HepG2 (cell line): Measurements from ENCODE around the gene CES2. TPM values are rescaled to one million over a fixed set of nuclear protein-coding genes. Genes with fewer than 3 reads are reported as not detected.
A peak's percentile ranks its signal among the peaks of the same experiment; 100 is the strongest.

Experiments
- CEBPZ ChIP-seq: IDR thresholded peaks from 2 replicates; pipeline ENCODE4 v1.6.1; 2012; ENCODE audit warnings: low read length, improper control_type of control experiment
- FOXM1 ChIP-seq: sonication (generic); formaldehyde crosslinking; IDR thresholded peaks from 2 replicates; pipeline ENCODE4 v1.5.0; 2020; ENCODE audit warnings: missing genetic modification reagents
- HNF4G ChIP-seq, 2 experiments: sonication (generic) in 1 of 2; formaldehyde crosslinking in 1 of 2; IDR thresholded peaks; 2 replicates each; pipeline versions ENCODE4 v1.4.0 to v1.6.1; 2011 to 2020; ENCODE audit warnings: borderline replicate concordance in 2 of 2, low read depth in 2 of 2, mild to moderate bottlenecking in 2 of 2, low read length in 1 of 2, missing genetic modification reagents in 1 of 2, moderate library complexity in 1 of 2
- KLF11 ChIP-seq: IDR thresholded peaks from 2 replicates; pipeline ENCODE4 v1.6.1; 2016; ENCODE audit warnings: missing compliant biosample characterization
- KLF9 ChIP-seq: IDR thresholded peaks from 2 replicates; pipeline ENCODE4 v1.6.1; 2016; ENCODE audit warnings: low read depth
- KMT2A ChIP-seq: sonication (generic); formaldehyde crosslinking; IDR thresholded peaks from 2 replicates; pipeline ENCODE4 v1.4.0; 2020; ENCODE audit warnings: missing genetic modification reagents
- MAFG ChIP-seq: sonication (generic); formaldehyde crosslinking; IDR thresholded peaks from 2 replicates; pipeline ENCODE4 v1.5.1; 2020; ENCODE audit warnings: mild to moderate bottlenecking, missing genetic modification reagents
- MXD4 ChIP-seq: IDR thresholded peaks from 2 replicates; pipeline ENCODE4 v1.6.1; 2016; ENCODE audit warnings: mild to moderate bottlenecking, missing biosample characterization, missing genetic modification reagents
- NFYC ChIP-seq: IDR thresholded peaks from 2 replicates; pipeline ENCODE4 v1.6.1; 2016; ENCODE audit warnings: missing genetic modification reagents, missing compliant biosample characterization
- NR2F6 ChIP-seq, 2 experiments: IDR thresholded peaks; 2 replicates each; pipeline ENCODE4 v1.6.1; 2016; ENCODE audit warnings: antibody characterized with exemption in 1 of 2, mild to moderate bottlenecking in 1 of 2
- PCBP1 ChIP-seq: fragments of 200-400 bp; formaldehyde crosslinking; IDR thresholded peaks from 2 replicates; pipeline ENCODE4 v1.6.1; 2017; ENCODE audit warnings: mild to moderate bottlenecking, low read depth, low read length, borderline replicate concordance
- PHF21A ChIP-seq: sonication (generic); formaldehyde crosslinking; IDR thresholded peaks from 2 replicates; pipeline ENCODE4 v1.5.0; 2020; ENCODE audit warnings: mild to moderate bottlenecking, missing genetic modification reagents
- RCOR2 ChIP-seq: IDR thresholded peaks from 2 replicates; pipeline ENCODE4 v1.6.1; 2016; ENCODE audit warnings: missing biosample characterization, missing genetic modification reagents
- SNAI1 ChIP-seq: sonication (generic); formaldehyde crosslinking; IDR thresholded peaks from 2 replicates; pipeline ENCODE4 v1.5.0; 2020; ENCODE audit warnings: mild to moderate bottlenecking, missing genetic modification reagents, borderline replicate concordance
- SNRNP70 ChIP-seq: fragments of 200-400 bp; formaldehyde crosslinking; IDR thresholded peaks from 2 replicates; pipeline ENCODE4 v1.6.1; 2017; ENCODE audit warnings: mild to moderate bottlenecking, low read depth, low read length, moderate library complexity
- TCF7 ChIP-seq: sonication (generic); IDR thresholded peaks from 2 replicates; pipeline ENCODE4 v1.6.1; 2016; ENCODE audit warnings: antibody characterized with exemption, low read depth
- ZFP90 ChIP-seq: sonication (generic); formaldehyde crosslinking; IDR thresholded peaks from 2 replicates; pipeline ENCODE4 v1.8.0; 2022; ENCODE audit warnings: missing genetic modification reagents, mild to moderate bottlenecking, inconsistent platforms, borderline replicate concordance
- ZKSCAN8 ChIP-seq: IDR thresholded peaks from 2 replicates; pipeline ENCODE4 v1.6.1; 2016; ENCODE audit warnings: borderline replicate concordance, missing genetic modification reagents, missing compliant biosample characterization
- ZNF281 ChIP-seq: sonication (generic); formaldehyde crosslinking; IDR thresholded peaks from 2 replicates; pipeline ENCODE4 v1.4.0; 2020; ENCODE audit warnings: missing genetic modification reagents, borderline replicate concordance
- ZNF33B ChIP-seq: sonication (generic); formaldehyde crosslinking; IDR thresholded peaks from 2 replicates; pipeline ENCODE4 v1.5.1; 2020; ENCODE audit warnings: mild to moderate bottlenecking, missing genetic modification reagents
- ZNF343 ChIP-seq: sonication (generic); formaldehyde crosslinking; IDR thresholded peaks from 2 replicates; pipeline ENCODE4 v1.4.0; 2020; ENCODE audit warnings: mild to moderate bottlenecking, missing genetic modification reagents
- ZSCAN21 ChIP-seq: sonication (generic); formaldehyde crosslinking; IDR thresholded peaks from 2 replicates; pipeline ENCODE4 v1.8.0; 2022; ENCODE audit warnings: mild to moderate bottlenecking, missing genetic modification reagents, moderate library complexity, borderline replicate concordance
- polyA plus RNA-seq, 8 experiments: library from polyadenylated mRNA; depleted of rRNA in 3 of 8; stranded (reverse) in 7 of 8; unstranded in 1 of 8; fragments of >200 nt; fragmentation: Illumina TruSeq in 4 of 8; extraction: Trizol in 4 of 8; gene quantifications; 2 replicates each; pipeline versions ENCODE4 v1.2.1 to v1.2.3, GENCODE V29; 2011 to 2016; ENCODE audit warnings: low read depth in 4 of 8, missing spikeins in 1 of 8, mixed read lengths in 1 of 8; ENCODE audit not compliant: insufficient read depth in 1 of 8
- total RNA-seq, 5 experiments: library from RNA; depleted of rRNA; stranded (reverse); fragments of >200 nt; fragmentation: Illumina TruSeq; extraction: Trizol; gene quantifications; 2 replicates each; pipeline ENCODE4 v1.2.3, GENCODE V29; 2016; ENCODE audit warnings: low read depth in 1 of 5
- TF ChIP-seq, protein P1 (sequence below): sonication (generic); formaldehyde crosslinking; IDR thresholded peaks from 2 replicates; pipeline ENCODE4 v1.5.1; 2020; ENCODE audit warnings: missing genetic modification reagents, mild to moderate bottlenecking, borderline replicate concordance

The CES2 gene
- total and polyA plus RNA-seq, 2 of the 13 experiments (the other 11 are each of a cell fraction or from before 2014, with no cell fraction given): 50.6 to 63.8 TPM

GRCh38 chr16:66917741-66918140, 17.6 kb upstream of the CES2 start (continued):
- no peak for TF ChIP-seq ZNF281 (CRISPR knock-in tag)
- no peak for TF ChIP-seq NFYC (CRISPR knock-in tag)
- TF ChIP-seq ZNF33B (CRISPR knock-in tag): no peak
- TF ChIP-seq PCBP1: no peak
- TF ChIP-seq CEBPZ: no peak
- TF ChIP-seq HNF4G (IDR thresholded peaks at IDR 0.05; ENCODE audit: borderline replicate concordance, low read depth, low read length): 0 out of 2 replicates have a peak, but pooled peaks have one; percentile 38
- TF ChIP-seq HNF4G (CRISPR knock-in tag; IDR thresholded peaks at IDR 0.05; ENCODE audit: borderline replicate concordance, low read depth): peak; percentile 36; the same call in 1 of the 2 replicates
- TF ChIP-seq ZKSCAN8 (CRISPR knock-in tag): no peak
- TF ChIP-seq ZNF343 (CRISPR knock-in tag): no peak
- no peak for TF ChIP-seq KMT2A (CRISPR knock-in tag)
- 0 out of 2 replicates have a peak, but pooled peaks have one; percentile 38 for TF ChIP-seq ZSCAN21 (CRISPR knock-in tag)
- TF ChIP-seq, protein P1, sequence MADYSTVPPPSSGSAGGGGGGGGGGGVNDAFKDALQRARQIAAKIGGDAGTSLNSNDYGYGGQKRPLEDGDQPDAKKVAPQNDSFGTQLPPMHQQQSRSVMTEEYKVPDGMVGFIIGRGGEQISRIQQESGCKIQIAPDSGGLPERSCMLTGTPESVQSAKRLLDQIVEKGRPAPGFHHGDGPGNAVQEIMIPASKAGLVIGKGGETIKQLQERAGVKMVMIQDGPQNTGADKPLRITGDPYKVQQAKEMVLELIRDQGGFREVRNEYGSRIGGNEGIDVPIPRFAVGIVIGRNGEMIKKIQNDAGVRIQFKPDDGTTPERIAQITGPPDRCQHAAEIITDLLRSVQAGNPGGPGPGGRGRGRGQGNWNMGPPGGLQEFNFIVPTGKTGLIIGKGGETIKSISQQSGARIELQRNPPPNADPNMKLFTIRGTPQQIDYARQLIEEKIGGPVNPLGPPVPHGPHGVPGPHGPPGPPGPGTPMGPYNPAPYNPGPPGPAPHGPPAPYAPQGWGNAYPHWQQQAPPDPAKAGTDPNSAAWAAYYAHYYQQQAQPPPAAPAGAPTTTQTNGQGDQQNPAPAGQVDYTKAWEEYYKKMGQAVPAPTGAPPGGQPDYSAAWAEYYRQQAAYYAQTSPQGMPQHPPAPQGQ (CRISPR knock-in tag): no peak
- no peak for TF ChIP-seq NR2F6 (IDR thresholded peaks at IDR 0.05)
- 0 out of 2 replicates have a peak, but pooled peaks have one; percentile 12 for TF ChIP-seq NR2F6 (CRISPR knock-in tag; IDR thresholded peaks at IDR 0.05)
- no peak for TF ChIP-seq SNAI1 (CRISPR knock-in tag)
- TF ChIP-seq MAFG: no peak
- TF ChIP-seq KLF11 (CRISPR knock-in tag): no peak
- no peak for TF ChIP-seq MXD4 (CRISPR knock-in tag)
- 0 out of 2 replicates have a peak, but pooled peaks have one; percentile 19 for TF ChIP-seq PHF21A
- TF ChIP-seq TCF7: no peak
- no peak for TF ChIP-seq KLF9
- TF ChIP-seq FOXM1: no peak
- TF ChIP-seq SNRNP70: no peak
- TF ChIP-seq ZFP90: no peak
- TF ChIP-seq RCOR2: no peak
